Activated T-cell treated with anti-CD3 and anti-CD28 coated beads for 1 hour (primary cell): ENCODE results near the gene GPALPP1.
"Not testable (repeated sequence)": the region's sequence is repeated elsewhere in the genome, so short reads cannot be mapped to it uniquely, and the experiment has no call there.

Source experiments
- DNase-seq: peaks from one replicate; pipeline ENCODE4 v3.0.0-alpha.2; 2020; ENCODE audit warnings: low read depth

GPALPP1 gene, protein sequence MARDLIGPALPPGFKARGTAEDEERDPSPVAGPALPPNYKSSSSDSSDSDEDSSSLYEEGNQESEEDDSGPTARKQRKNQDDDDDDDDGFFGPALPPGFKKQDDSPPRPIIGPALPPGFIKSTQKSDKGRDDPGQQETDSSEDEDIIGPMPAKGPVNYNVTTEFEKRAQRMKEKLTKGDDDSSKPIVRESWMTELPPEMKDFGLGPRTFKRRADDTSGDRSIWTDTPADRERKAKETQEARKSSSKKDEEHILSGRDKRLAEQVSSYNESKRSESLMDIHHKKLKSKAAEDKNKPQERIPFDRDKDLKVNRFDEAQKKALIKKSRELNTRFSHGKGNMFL

GRCh38 chr13:44989071-44989889, at the start of gene GPALPP1, which contains the start of gene NUFIP1:
GPALPP1 (plus strand) TSS chr13:44989538; CDS start chr13:44989655, 117 bp downstream.
NUFIP1 (minus strand) TSS chr13:44989471; CDS start chr13:44989436, 35 bp downstream.
- peak; percentile 82 for DNase-seq

DNA sequence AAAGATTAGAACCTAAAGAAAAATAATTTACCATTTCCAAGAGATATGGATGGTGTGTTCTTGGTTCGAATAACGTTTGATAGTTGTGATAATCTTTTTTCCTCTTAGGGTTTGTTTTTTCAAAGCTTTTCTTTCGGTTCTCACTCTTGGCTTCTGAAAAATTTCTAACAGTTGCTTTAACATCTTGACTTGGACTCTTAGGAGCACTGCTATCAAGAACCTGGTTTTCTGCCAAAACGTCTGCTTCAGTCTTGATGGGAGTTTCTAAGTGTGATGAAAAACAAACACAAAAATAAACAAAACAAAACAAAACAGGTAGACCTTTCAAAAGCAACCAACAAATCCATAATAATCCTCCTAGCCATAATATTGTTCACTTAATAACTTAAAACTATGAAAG, 45.9 kb upstream of the GPALPP1 start:
- not testable (repeated sequence) for DNase-seq

GRCh38 chr13:44951184-44951583, 38.2 kb upstream of the GPALPP1 start:
- no peak for DNase-seq

- DNase-seq = no peak
These were observed 36.7 kb upstream of the GPALPP1 start for GRCh38 chr13:44952671-44953070.

GRCh38 chr13:44954224-44954623, 35.1 kb upstream of the GPALPP1 start:
- no peak for DNase-seq

GRCh38 chr13:44955406-44955805, 33.9 kb upstream of the GPALPP1 start:
- DNase-seq = no peak

GRCh38 chr13:44961997-44962396, 27.3 kb upstream of the GPALPP1 start:
- no peak for DNase-seq

- DNase-seq = no peak
These were observed 21.5 kb upstream of the GPALPP1 start for GRCh38 chr13:44967704-44968433.

DNA sequence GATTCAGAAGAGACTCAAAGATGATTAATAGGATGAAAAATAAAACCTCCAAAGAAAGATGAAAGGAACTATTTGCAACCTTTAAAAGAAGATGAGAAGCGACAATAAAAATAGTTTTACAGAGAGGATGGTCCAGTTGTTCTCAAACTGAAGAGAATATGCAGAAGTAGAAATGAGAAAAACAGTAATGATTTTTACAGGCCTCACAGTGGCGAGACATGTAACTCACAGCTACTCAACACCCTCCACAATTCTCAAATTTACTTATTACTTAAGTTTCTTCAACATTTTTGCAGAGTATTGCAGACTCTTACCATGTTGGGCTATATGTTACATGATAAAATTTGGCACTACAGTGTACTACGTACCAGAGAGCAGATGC, 20.9 kb upstream of the GPALPP1 start:
- no peak for DNase-seq

GRCh38 chr13:44969551-44970484, 19.5 kb upstream of the GPALPP1 start:
- no peak for DNase-seq

GRCh38 chr13:44971656-44972595, 17.4 kb upstream of the GPALPP1 start:
- no peak for DNase-seq

DNA sequence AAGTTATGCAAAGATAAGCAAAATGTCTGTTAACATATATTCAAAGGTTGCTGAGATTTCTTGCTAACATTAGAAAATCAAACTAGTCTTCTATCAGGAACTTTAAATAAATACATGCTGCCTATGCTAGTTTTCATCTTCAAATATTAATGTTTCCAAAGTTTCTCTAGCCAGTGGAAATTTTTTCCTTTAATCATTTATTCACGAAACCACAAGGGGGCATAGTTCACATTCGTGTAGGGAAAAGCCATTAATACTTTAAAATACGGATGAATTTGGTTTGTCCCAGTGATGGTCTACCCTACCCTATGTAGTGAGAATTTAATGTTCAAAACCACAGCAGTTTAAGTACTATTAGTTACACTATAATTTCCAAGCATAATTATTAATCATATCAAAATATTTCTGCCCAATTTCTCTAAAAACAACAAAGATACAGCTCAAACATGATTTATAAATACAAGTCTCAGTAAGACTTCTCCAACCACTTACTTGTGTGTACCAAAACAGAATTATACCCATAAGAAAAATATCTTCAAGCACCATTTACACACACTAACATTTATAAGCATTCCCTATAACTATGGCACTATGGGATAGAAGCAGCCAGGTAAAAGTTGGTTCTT, 16.3 kb upstream of the GPALPP1 start:
- DNase-seq = no peak

GRCh38 chr13:44974056-44974793, 15.1 kb upstream of the GPALPP1 start:
- no peak for DNase-seq

GRCh38 chr13:44976196-44976595, 13.1 kb upstream of the GPALPP1 start:
- DNase-seq = no peak

DNA sequence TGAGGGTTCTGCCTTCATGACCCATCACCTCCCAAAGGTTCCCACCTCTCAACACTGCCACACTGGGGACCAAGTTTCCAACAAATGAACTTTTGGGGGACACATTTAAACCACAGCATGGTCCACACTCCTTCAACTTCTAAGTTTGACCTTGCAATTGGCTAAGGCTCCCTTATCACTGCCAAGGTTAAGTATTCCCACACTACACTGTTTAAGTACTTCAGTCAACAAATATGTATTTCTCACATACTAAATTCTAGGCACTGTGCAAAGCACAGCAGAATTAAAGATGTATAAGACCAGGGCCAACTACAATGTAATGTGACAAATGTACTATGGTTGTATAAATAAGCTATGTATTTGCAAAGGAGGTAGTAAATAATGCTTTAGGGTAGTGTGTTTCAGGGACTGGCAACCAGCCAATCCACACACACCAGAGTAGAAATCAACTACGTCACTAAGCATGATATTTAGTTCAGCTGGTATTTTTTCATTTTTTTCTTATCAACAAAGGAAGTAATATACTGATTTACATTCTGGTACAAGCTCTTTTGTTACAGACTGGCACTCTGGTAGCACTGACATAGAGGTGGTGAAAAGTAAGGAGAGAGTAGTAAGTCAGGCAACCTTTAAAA, 12.3 kb upstream of the GPALPP1 start:
- DNase-seq = no peak

- DNase-seq = no peak
These were observed 11.0 kb upstream of the GPALPP1 start for GRCh38 chr13:44978328-44978727.

- no peak for DNase-seq
These were observed 603 bp downstream of the GPALPP1 start for GRCh38 chr13:44989941-44990340.

DNA sequence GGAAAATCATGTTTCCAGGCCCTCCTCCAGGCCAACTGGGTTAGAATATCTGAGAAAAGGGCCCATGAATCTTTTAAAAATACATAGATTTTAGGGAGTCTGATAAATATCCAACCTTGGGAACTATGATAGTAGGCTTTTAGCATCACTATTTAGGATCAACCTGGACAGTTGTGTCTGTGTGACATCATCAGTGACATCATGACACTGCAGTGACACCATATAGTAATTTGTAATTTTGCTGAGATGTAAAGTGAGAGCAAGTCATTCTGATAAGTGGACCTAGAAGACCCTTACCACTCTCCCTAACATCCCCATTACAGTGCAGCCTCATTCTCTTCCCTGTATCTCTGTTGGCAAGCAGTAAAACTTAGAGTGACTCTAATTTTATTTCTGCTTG, 14.1 kb downstream of the GPALPP1 start:
- no peak for DNase-seq

DNA sequence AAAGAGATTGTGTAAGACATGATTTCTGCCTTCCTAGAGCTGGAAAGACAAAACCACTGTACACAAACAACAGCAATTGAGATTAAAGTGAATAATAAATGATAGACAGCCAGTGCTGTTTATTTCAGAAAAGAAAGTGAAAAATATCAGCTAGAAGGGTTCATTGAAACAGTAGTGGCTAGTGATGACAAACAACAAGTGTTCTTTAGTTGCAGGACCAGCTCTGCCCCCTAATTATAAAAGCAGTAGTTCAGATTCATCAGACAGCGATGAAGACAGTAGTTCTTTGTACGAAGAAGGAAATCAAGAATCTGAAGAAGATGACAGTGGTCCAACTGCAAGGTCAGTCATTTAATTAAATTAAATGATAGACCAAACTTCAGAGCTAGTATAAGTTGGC, 14.8 kb downstream of the GPALPP1 start:
- DNase-seq = no peak
